Esophagus squamous epithelium (tissue), 4 donors: ENCODE data around the gene NOB1.

ENCODE experiments used
- POLR2A ChIP-seq, 4 donors: fragments of 450-650 bp; IDR thresholded peaks; one replicate each; pipeline ENCODE4 v1.6.1; 2017; ENCODE audit warnings: antibody characterized with exemption in 4 of 4, mild to moderate bottlenecking in 4 of 4, moderate library complexity in 3 of 4
- TF ChIP-seq, protein P1 (sequence below), 6 experiments: fragments of 450-650 bp in 4 of 6; fragments of 200-600 bp in 2 of 6; sonication (generic) in 2 of 6; IDR thresholded peaks; one replicate each; pipeline ENCODE4 v1.5.1; 2016 to 2019; ENCODE audit warnings: antibody characterized with exemption in 6 of 6, mild to moderate bottlenecking in 4 of 6, moderate library complexity in 4 of 6

DNA sequence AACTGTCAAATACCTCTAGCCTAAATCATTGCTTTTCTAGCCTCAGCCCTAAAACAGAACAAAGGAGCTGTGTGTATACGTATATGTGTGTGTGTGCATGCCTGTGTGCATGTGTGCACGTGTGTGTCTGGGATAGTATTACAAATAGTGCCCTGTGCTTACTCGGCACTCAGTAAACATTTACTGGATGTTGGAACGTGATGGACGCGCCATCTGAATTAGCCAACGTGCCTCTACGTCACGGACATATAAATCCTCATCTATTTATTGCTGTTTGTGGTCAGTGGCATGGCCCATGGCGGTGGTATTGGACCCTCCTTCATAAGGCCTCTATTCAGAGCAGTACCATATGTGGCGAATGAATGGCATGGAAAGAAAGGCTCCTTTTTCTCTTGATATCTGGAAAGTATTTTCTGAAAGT lies 44.9 kb upstream of the NOB1 start:
- TF ChIP-seq POLR2A (IDR thresholded peaks at IDR 0.05), result no peak
- TF ChIP-seq, protein P1, sequence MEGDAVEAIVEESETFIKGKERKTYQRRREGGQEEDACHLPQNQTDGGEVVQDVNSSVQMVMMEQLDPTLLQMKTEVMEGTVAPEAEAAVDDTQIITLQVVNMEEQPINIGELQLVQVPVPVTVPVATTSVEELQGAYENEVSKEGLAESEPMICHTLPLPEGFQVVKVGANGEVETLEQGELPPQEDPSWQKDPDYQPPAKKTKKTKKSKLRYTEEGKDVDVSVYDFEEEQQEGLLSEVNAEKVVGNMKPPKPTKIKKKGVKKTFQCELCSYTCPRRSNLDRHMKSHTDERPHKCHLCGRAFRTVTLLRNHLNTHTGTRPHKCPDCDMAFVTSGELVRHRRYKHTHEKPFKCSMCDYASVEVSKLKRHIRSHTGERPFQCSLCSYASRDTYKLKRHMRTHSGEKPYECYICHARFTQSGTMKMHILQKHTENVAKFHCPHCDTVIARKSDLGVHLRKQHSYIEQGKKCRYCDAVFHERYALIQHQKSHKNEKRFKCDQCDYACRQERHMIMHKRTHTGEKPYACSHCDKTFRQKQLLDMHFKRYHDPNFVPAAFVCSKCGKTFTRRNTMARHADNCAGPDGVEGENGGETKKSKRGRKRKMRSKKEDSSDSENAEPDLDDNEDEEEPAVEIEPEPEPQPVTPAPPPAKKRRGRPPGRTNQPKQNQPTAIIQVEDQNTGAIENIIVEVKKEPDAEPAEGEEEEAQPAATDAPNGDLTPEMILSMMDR (IDR thresholded peaks at IDR 0.05), result no peak
